ENCODE measurements around the gene RAB25.

DNA sequence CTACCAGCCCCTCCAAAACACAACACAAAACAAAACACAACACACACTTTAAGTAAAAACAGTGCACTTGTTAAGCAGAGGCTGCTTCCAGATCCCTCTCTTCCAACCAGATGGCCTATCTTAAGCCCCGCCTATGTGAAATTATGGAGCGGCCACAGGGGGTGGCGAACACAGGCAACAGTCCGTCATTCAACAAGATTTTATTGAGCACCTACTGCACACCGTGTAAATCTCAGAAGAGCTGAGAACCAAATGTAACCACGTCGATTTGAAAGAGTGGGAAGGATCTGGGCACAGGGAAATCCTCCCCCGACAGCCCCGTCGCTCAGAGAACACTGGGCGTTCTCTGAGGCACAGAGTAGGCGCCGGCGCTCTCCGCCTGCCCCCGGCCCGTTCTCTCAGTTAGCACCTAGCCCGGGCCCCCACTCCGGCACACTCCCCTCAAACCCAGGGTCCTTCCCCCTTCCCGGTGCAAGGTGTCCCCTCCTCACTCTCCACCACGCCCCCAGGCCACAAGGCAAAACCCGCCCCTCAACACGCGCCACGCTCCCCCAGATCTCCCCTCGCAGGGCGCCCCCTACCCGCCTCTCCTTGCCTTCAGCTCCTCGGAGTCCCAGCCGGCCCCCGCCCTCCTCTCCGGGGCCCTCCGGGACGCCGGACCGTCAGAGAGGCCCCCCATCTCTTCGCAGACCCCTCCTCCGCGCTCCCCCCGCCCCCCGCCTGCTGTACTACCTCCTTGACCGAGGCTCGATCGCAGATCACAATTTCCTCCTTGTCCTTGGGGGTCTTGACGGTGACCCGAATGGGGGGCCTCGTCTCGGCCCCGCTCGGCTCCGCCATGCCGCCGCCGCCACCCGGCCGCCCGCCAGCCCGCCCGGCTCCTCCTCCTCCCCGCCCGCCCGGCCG lies 7.8 kb upstream of the RAB25 start:
- TF ChIP-seq POLR2AphosphoS5 (IDR thresholded peaks at IDR 0.05; ENCODE audit: low read depth, low read length): no peak
- TF ChIP-seq, protein P1, sequence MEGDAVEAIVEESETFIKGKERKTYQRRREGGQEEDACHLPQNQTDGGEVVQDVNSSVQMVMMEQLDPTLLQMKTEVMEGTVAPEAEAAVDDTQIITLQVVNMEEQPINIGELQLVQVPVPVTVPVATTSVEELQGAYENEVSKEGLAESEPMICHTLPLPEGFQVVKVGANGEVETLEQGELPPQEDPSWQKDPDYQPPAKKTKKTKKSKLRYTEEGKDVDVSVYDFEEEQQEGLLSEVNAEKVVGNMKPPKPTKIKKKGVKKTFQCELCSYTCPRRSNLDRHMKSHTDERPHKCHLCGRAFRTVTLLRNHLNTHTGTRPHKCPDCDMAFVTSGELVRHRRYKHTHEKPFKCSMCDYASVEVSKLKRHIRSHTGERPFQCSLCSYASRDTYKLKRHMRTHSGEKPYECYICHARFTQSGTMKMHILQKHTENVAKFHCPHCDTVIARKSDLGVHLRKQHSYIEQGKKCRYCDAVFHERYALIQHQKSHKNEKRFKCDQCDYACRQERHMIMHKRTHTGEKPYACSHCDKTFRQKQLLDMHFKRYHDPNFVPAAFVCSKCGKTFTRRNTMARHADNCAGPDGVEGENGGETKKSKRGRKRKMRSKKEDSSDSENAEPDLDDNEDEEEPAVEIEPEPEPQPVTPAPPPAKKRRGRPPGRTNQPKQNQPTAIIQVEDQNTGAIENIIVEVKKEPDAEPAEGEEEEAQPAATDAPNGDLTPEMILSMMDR (IDR thresholded peaks at IDR 0.05): no peak
- TF ChIP-seq, protein P2, sequence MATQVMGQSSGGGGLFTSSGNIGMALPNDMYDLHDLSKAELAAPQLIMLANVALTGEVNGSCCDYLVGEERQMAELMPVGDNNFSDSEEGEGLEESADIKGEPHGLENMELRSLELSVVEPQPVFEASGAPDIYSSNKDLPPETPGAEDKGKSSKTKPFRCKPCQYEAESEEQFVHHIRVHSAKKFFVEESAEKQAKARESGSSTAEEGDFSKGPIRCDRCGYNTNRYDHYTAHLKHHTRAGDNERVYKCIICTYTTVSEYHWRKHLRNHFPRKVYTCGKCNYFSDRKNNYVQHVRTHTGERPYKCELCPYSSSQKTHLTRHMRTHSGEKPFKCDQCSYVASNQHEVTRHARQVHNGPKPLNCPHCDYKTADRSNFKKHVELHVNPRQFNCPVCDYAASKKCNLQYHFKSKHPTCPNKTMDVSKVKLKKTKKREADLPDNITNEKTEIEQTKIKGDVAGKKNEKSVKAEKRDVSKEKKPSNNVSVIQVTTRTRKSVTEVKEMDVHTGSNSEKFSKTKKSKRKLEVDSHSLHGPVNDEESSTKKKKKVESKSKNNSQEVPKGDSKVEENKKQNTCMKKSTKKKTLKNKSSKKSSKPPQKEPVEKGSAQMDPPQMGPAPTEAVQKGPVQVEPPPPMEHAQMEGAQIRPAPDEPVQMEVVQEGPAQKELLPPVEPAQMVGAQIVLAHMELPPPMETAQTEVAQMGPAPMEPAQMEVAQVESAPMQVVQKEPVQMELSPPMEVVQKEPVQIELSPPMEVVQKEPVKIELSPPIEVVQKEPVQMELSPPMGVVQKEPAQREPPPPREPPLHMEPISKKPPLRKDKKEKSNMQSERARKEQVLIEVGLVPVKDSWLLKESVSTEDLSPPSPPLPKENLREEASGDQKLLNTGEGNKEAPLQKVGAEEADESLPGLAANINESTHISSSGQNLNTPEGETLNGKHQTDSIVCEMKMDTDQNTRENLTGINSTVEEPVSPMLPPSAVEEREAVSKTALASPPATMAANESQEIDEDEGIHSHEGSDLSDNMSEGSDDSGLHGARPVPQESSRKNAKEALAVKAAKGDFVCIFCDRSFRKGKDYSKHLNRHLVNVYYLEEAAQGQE (IDR thresholded peaks at IDR 0.05; ENCODE audit: insufficient read depth in 1 of 2, low read depth in 2 of 2, low read length in 1 of 2): no peak
